Smooth muscle cell (in vitro differentiated cells): ENCODE measurements around the gene TRIM27. TPM values are rescaled to one million over a fixed set of nuclear protein-coding genes. Genes with fewer than 3 reads are reported as not detected.

ENCODE experiments used
- DNase-seq: peaks from one replicate; lab custom pipeline; 2025; ENCODE audit not compliant: unreplicated experiment; lab: John Stamatoyannopoulos, UW
- H2AFZ ChIP-seq: fragments of 200-600 bp; sonication (generic); 2 replicates; pipeline ENCODE4 v1.6.0; 2016; ENCODE audit warnings: antibody characterized with exemption, low read depth, mild to moderate bottlenecking
- H3F3A ChIP-seq: fragments of 200-600 bp; sonication (generic); 2 replicates; pipeline ENCODE4 v1.6.0; 2017; ENCODE audit warnings: antibody characterized with exemption, low read depth
- H3K27ac ChIP-seq: fragments of 200-600 bp; sonication (generic); 2 replicates; pipeline ENCODE4 v1.5.1; 2016; ENCODE audit warnings: low read depth, mild to moderate bottlenecking
- H3K27me3 ChIP-seq: fragments of 200-600 bp; sonication (generic); 2 replicates; pipeline ENCODE4 v1.6.1; 2016; ENCODE audit warnings: low read depth, mild to moderate bottlenecking
- H3K36me3 ChIP-seq: fragments of 200-600 bp; sonication (generic); 2 replicates; pipeline ENCODE4 v1.5.1; 2016; ENCODE audit warnings: low read depth
- H3K4me1 ChIP-seq: fragments of 200-600 bp; sonication (generic); 2 replicates; pipeline ENCODE4 v1.5.1; 2016; ENCODE audit warnings: low read depth
- H3K4me2 ChIP-seq: fragments of 200-600 bp; sonication (generic); 2 replicates; pipeline ENCODE4 v1.6.0; 2016; ENCODE audit warnings: mild to moderate bottlenecking
- H3K4me3 ChIP-seq: fragments of 200-600 bp; sonication (generic); 2 replicates; pipeline ENCODE4 v1.5.1; 2016; ENCODE audit warnings: mild to moderate bottlenecking
- H3K79me2 ChIP-seq: fragments of 200-600 bp; sonication (generic); 2 replicates; pipeline ENCODE4 v1.6.0; 2016; ENCODE audit warnings: low read depth, mild to moderate bottlenecking
- H3K9ac ChIP-seq: fragments of 200-600 bp; sonication (generic); 2 replicates; pipeline ENCODE4 v1.6.0; 2016; ENCODE audit warnings: low read depth
- H3K9me3 ChIP-seq: fragments of 200-600 bp; sonication (generic); replicated peaks from 2 replicates; pipeline ENCODE4 v1.5.1; 2016; ENCODE audit warnings: low read depth
- H4K20me1 ChIP-seq: fragments of 200-600 bp; sonication (generic); 2 replicates; pipeline ENCODE4 v1.6.0; 2016; ENCODE audit warnings: low read depth
- whole genome bisulfite sequencing: methylation state at CpG from one replicate; pipeline ENCODE4 v1.1.7; 2016; ENCODE audit warnings: low lambda C conversion rate; 5-methylcytosine and 5-hydroxymethylcytosine counted together
- polyA plus RNA-seq: library from polyadenylated mRNA; unstranded; fragments of >200 nt; fragmentation: Nextera tagmentation; extraction: Ambion mirVana; gene quantifications from 2 replicates; pipeline ENCODE4 v1.2.1, GENCODE V29; 2016
- total RNA-seq: library from RNA; depleted of rRNA; stranded (reverse); fragments of >200 nt; gene quantifications from 2 replicates; pipeline ENCODE4 v1.2.3, GENCODE V29; 2014
- TF ChIP-seq, protein P1 (sequence below): fragments of 200-600 bp; sonication (generic); IDR thresholded peaks from 2 replicates; pipeline ENCODE4 v1.5.1; 2017; ENCODE audit warnings: borderline replicate concordance, mild to moderate bottlenecking, antibody characterized with exemption; ENCODE audit not compliant: insufficient read depth, poor library complexity, severe bottlenecking

Gene TRIM27
- total and polyA plus RNA-seq, 2 experiments from 2014 or later: 62.0 to 63.8 TPM

DNA sequence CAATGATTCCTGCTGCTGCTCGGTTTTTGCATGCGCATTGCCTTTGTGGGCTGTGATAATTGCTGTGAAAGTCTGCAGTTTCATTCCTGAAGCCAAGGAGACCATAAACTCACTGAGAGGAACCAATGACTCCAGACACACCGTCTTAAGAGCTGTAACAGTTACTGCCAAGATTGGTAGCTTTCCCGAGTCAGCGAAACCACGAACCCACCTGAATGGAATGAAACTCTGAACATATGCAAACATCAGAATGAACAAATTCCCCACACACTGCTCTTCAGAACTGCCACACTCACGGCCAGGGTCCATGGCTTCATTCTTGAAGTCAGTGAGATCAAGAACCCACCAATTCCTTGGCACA is 37.7 kb downstream of the TRIM27 start:
- no peak overlapping the region for H3K4me3 ChIP-seq
- H3K4me2 ChIP-seq: no peak overlapping the region
- H3K4me1 ChIP-seq: no peaks in the 10 kb centered on the region
- H3F3A ChIP-seq: no peaks in the 10 kb centered on the region
- H3K27me3 ChIP-seq: no peaks in the 10 kb centered on the region
- no peaks in the 10 kb centered on the region for H3K36me3 ChIP-seq
- no peak for DNase-seq
- H3K79me2 ChIP-seq: no peaks in the 10 kb centered on the region
- no peak overlapping the region for H2AFZ ChIP-seq
- H3K27ac ChIP-seq: no peak overlapping the region
- no peaks in the 10 kb centered on the region for H4K20me1 ChIP-seq
- H3K9ac ChIP-seq: no peak overlapping the region
- WGBS: 90% methylated on average over 7 of the region's 7 CpGs
- H3K9me3 ChIP-seq: no peaks in the 10 kb centered on the region
- TF ChIP-seq, protein P1, sequence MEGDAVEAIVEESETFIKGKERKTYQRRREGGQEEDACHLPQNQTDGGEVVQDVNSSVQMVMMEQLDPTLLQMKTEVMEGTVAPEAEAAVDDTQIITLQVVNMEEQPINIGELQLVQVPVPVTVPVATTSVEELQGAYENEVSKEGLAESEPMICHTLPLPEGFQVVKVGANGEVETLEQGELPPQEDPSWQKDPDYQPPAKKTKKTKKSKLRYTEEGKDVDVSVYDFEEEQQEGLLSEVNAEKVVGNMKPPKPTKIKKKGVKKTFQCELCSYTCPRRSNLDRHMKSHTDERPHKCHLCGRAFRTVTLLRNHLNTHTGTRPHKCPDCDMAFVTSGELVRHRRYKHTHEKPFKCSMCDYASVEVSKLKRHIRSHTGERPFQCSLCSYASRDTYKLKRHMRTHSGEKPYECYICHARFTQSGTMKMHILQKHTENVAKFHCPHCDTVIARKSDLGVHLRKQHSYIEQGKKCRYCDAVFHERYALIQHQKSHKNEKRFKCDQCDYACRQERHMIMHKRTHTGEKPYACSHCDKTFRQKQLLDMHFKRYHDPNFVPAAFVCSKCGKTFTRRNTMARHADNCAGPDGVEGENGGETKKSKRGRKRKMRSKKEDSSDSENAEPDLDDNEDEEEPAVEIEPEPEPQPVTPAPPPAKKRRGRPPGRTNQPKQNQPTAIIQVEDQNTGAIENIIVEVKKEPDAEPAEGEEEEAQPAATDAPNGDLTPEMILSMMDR: no peak

DNA sequence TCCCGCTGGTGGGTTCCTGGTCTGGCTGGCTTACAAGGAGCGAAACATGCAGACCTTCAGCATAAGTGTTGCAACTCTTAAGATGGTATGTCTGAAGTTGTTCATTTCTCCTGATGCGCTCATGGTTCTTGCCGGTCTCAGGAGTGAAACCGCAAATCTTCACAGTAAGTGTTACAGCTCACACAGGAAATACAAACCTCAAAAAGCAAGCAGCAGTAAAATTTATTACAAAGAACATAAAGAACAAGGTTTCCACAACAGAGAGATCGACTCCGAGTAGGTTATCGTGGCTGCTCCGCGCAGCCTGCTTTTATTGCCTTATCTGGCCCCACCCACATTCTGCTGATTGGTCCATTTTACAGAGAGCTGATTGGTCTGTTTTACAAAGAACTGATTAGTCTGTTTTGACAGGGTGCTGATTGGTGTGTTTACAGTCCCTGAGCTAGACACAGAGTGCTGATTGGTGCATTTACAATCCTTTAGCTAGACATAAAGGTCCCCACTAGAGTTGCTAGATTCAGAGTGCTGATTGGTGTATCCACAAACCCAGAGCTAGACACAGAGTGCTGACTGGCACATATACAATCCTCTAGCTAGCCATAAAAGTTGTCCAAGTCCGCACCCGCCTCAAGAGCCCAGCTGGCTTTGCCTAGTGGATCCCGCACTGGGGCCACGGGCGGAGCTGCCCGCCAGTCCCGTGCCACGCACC is 39.2 kb downstream of the TRIM27 start:
- H3K4me1 ChIP-seq: peaks cover 6% of the 10 kb centered on the region
- no peak overlapping the region for H3K4me3 ChIP-seq
- no peak overlapping the region for H3K9ac ChIP-seq
- no peaks in the 10 kb centered on the region for H3F3A ChIP-seq
- TF ChIP-seq, protein P1: no peak
- no peaks in the 10 kb centered on the region for H4K20me1 ChIP-seq
- H3K27ac ChIP-seq: no peak overlapping the region
- no peak overlapping the region for H2AFZ ChIP-seq
- WGBS: 97% methylated on average over 18 of the region's 18 CpGs
- no peaks in the 10 kb centered on the region for H3K9me3 ChIP-seq
- no peak overlapping the region for H3K4me2 ChIP-seq
- no peak for DNase-seq
- no peaks in the 10 kb centered on the region for H3K36me3 ChIP-seq
- H3K79me2 ChIP-seq: no peaks in the 10 kb centered on the region
- no peaks in the 10 kb centered on the region for H3K27me3 ChIP-seq

DNA sequence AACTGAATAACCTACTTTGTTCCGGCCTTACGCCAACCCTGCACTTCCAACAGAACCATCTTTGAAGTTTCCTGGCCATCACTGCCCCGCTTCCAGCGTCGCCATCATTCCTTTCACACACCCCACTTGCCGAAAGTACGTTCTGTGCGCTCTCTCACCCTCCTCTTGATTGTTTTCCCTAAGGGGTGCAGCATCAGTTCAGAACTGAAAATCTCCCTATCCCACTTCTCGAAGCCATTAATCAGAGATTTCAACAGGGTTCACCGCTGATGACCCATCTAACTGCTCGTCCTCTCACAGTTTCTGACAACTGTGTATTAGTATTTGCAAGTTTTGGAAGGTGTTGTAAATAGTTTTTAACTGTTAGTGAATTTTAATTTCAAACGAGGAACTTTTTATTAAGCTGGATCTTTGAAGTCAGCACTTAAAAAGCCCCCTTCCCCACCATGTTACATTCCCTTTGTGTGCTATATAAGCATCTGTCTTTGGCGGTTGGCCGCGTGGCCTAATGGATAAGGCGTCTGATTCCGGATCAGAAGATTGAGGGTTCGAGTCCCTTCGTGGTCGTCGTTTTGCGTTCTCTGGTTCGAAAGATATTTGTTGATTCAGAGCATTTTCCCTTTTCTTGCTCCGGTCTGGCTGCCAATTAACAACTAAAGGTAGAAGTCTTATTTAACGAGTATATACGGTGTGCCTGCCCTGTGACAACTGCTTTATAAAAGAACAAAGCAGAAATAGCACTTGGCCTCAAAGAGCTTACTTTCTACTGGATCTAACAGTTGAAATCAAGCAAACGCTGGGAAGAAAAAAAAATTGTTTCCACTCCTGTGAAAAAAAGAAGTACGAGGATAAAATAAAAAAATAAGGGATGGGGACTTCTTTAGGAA is 42.6 kb downstream of the TRIM27 start:
- Histone ChIP-seq H3K79me2 (no peaks in the 10 kb centered on the region), H4K20me1 (no peaks in the 10 kb centered on the region), H3K36me3 (no peaks in the 10 kb centered on the region), H2AFZ (peak overlapping the region; percentile 97), H3K9me3 (no peaks in the 10 kb centered on the region), H3F3A (no peaks in the 10 kb centered on the region), H3K27ac (no peak overlapping the region), H3K4me3 (peak overlapping the region; percentile 73), H3K4me2 (peak overlapping the region; percentile 85), H3K9ac (peak overlapping the region; percentile 65), H3K27me3 (peaks cover 14% of the 10 kb centered on the region), H3K4me1 (peaks cover 6% of the 10 kb centered on the region)
- TF ChIP-seq, protein P1: no peak
- WGBS: 6% methylated on average over 28 of the region's 28 CpGs
- peak; percentile 41 for DNase-seq
